K562 (cell line): Measurements from ENCODE around the gene FEZF1. TPM values are rescaled to one million over a fixed set of nuclear protein-coding genes. Genes with fewer than 3 reads are reported as not detected.

ENCODE experiments used
- ATAC-seq: fragments of 200-7000 bp; cut with Tn5 transposase; 3 replicates; pipeline ENCODE4 v1.9.1; 2020; ENCODE audit warnings: moderate library complexity
- BruUV-seq: library from RNA; stranded (reverse); fragments of 400-500 nt; replicated peaks from 2 replicates; lab custom pipeline; 2021; lab: Mats Ljungman, UMichigan
- CTCF ChIA-PET: fragments of 300-600 bp; formaldehyde crosslinking; extraction: SDS; loops from one replicate; lab custom pipeline; 2021; ENCODE audit warnings: low intra/inter-chr PET ratio; lab: Yijun Ruan, JAX
- POLR2A ChIA-PET: fragments of 300-600, 350-650 bp; sonication (Branson Sonifier 250); formaldehyde crosslinking; extraction: SDS; loops from one replicate; lab custom pipeline; 2021; ENCODE audit warnings: antibody characterized with exemption, inconsistent platforms; lab: Yijun Ruan, JAX
- DNase-seq, 4 experiments: peaks; one replicate each; pipeline versions ENCODE4 v3.0.0 to v3.0.0-alpha.2; 2011 to 2018; ENCODE audit warnings: low spot score in 3 of 4, mixed read lengths in 3 of 4; ENCODE audit errors: extremely low read depth in 1 of 4
- FAIRE-seq: peaks from 2 replicates; lab custom pipeline; 2011; peaks lifted over from hg19 to GRCh38; lab: Jason Lieb, UNC
- H2AFZ ChIP-seq: 2 replicates; pipeline ENCODE4 v1.6.0; 2011; ENCODE audit warnings: low read depth, low read length, control low read depth, inconsistent platforms
- H3K27ac ChIP-seq: fragments of 200-600 bp; 3 replicates; pipeline ENCODE4 v1.8.0; 2011; ENCODE audit warnings: low read depth, mild to moderate bottlenecking, control low read depth, inconsistent platforms, low read length, moderate library complexity, mixed read lengths; ENCODE audit errors: extremely low read depth
- H3K27me3 ChIP-seq, 2 experiments: fragments of 300-600 bp in 1 of 2; 2 replicates in 1 of 2; 3 replicates in 1 of 2; pipeline versions ENCODE4 v1.6.0 to v1.8.0; 2011; ENCODE audit warnings: inconsistent platforms in 2 of 2, low read length in 2 of 2, mild to moderate bottlenecking in 1 of 2, mixed read lengths in 1 of 2, moderate library complexity in 1 of 2; ENCODE audit not compliant: control insufficient read depth in 2 of 2, insufficient read depth in 2 of 2
- H3K36me3 ChIP-seq: fragments of 300-600 bp; 3 replicates; pipeline ENCODE4 v1.8.0; 2011; ENCODE audit warnings: mild to moderate bottlenecking, low read length, inconsistent platforms; ENCODE audit not compliant: control insufficient read depth, insufficient read depth
- H3K4me1 ChIP-seq, 2 experiments: fragments of 200-600 bp in 1 of 2; replicated peaks in 1 of 2; 2 replicates in 1 of 2; 3 replicates in 1 of 2; pipeline versions ENCODE4 v1.5.1 to v1.8.0; 2011; ENCODE audit warnings: inconsistent platforms in 2 of 2, low read length in 2 of 2, mild to moderate bottlenecking in 1 of 2, mixed read lengths in 1 of 2, moderate library complexity in 1 of 2; ENCODE audit not compliant: control insufficient read depth in 2 of 2, insufficient read depth in 2 of 2
- H3K4me2 ChIP-seq: 2 replicates; pipeline ENCODE4 v1.6.1; 2011; ENCODE audit warnings: low read length, control low read depth, inconsistent platforms, mixed read lengths; ENCODE audit not compliant: insufficient read depth
- H3K4me3 ChIP-seq: fragments of 200-600 bp; sonication (generic), shearing (Covaris generic); 2 replicates; pipeline ENCODE4 v1.5.1; 2016; ENCODE audit warnings: control low read depth, inconsistent platforms
- H3K79me2 ChIP-seq: fragments of 200-600 bp; 3 replicates; pipeline ENCODE4 v1.8.0; 2011; ENCODE audit warnings: low read length, inconsistent platforms; ENCODE audit not compliant: control insufficient read depth, insufficient read depth
- H3K9ac ChIP-seq, 2 experiments: 2 replicates each; pipeline versions ENCODE4 v1.6.0 to v1.6.1; 2011; ENCODE audit warnings: low read depth in 2 of 2, low read length in 2 of 2, control low read depth in 1 of 2, inconsistent platforms in 1 of 2, mild to moderate bottlenecking in 1 of 2, mixed read lengths in 1 of 2; ENCODE audit not compliant: insufficient read depth in 1 of 2
- H3K9me1 ChIP-seq: one replicate; pipeline ENCODE4 v1.6.0; 2011; ENCODE audit warnings: inconsistent platforms, mild to moderate bottlenecking, low read length, moderate library complexity; ENCODE audit not compliant: control insufficient read depth, insufficient read depth
- H3K9me3 ChIP-seq: replicated peaks from 2 replicates; pipeline ENCODE4 v1.5.1; 2011; ENCODE audit warnings: low read depth, low read length, inconsistent platforms; ENCODE audit not compliant: control insufficient read depth, insufficient read depth
- H4K20me1 ChIP-seq: replicated peaks from 2 replicates; pipeline ENCODE4 v1.6.1; 2011; ENCODE audit warnings: low read length, inconsistent platforms, mixed read lengths; ENCODE audit not compliant: control insufficient read depth, insufficient read depth
- IRF2 ChIP-seq: sonication (generic); formaldehyde crosslinking; IDR thresholded peaks from 2 replicates; pipeline ENCODE4 v1.8.1; 2022; ENCODE audit warnings: mild to moderate bottlenecking, missing genetic modification reagents
- NELFE ChIP-seq: IDR thresholded peaks from 2 replicates; pipeline ENCODE4 v1.6.1; 2011; ENCODE audit warnings: mild to moderate bottlenecking; ENCODE audit not compliant: insufficient read depth, insufficient read length
- RBM25 ChIP-seq: fragments of 200-400 bp; formaldehyde crosslinking; IDR thresholded peaks from 2 replicates; pipeline ENCODE4 v1.6.1; 2018; ENCODE audit warnings: low read length, low read depth, moderate library complexity; ENCODE audit not compliant: severe bottlenecking
- RFX5 ChIP-seq: IDR thresholded peaks from 2 replicates; pipeline ENCODE4 v1.6.1; 2011; ENCODE audit warnings: low read depth, mild to moderate bottlenecking, improper control_type of control experiment, low read length
- SMARCE1 ChIP-seq: fragments of 450-650 bp; IDR thresholded peaks from 2 replicates; pipeline ENCODE4 v1.7.1; 2016; ENCODE audit warnings: mild to moderate bottlenecking
- ZNF79 ChIP-seq: fragments of 250-450 bp; sonication (Bioruptor Pico); IDR thresholded peaks from 2 replicates; pipeline ENCODE4 v1.4.0; 2020; ENCODE audit warnings: low read depth, mild to moderate bottlenecking, moderate library complexity
- WGBS: fragments of 100-300 bp; shearing (Covaris generic); methylation state at CpG from one replicate; pipeline ENCODE4 v1.1.6; 2016; ENCODE audit warnings: low coverage, mixed read lengths; ENCODE audit not compliant: insufficient coverage; ENCODE audit errors: missing lambda C conversion rate; 5-methylcytosine and 5-hydroxymethylcytosine counted together
- in situ Hi-C: fragments of 300-500 bp; cut with MboI; formaldehyde crosslinking; loops from 4 replicates; pipeline ENCODE4 v1.15.0; 2018; ENCODE audit warnings: inconsistent platforms, mixed read lengths
- intact Hi-C: fragments of 100-400 bp; cut with micrococcal nuclease; formaldehyde crosslinking; loops from 2 replicates; pipeline ENCODE4 v1.14.2; 2022
- polyA plus RNA-seq, 8 experiments: library from polyadenylated mRNA; depleted of rRNA in 4 of 8; stranded (reverse) in 5 of 8; unstranded in 3 of 8; fragments of >200 nt; fragmentation: Nextera tagmentation in 2 of 8; fragmentation: Illumina TruSeq in 1 of 8; extraction: Ambion mirVana in 2 of 8; extraction: Trizol in 1 of 8; gene quantifications; 2 replicates each; pipeline versions ENCODE4 v1.2.1 to v1.2.3, GENCODE V29; 2011 to 2014; ENCODE audit warnings: inconsistent platforms in 1 of 8, missing spikeins in 1 of 8
- total RNA-seq, 7 experiments: library from RNA; depleted of rRNA in 6 of 7; stranded (reverse); fragments of >200 nt in 6 of 7; fragmentation: Illumina TruSeq in 2 of 7; extraction: Trizol in 2 of 7; gene quantifications; 2 replicates each; pipeline versions ENCODE4 v1.2.1 to v1.2.3, GENCODE V29; 2011 to 2021; ENCODE audit warnings: low replicate concordance in 1 of 7
- TF ChIP-seq, protein P1 (sequence below): fragments of 250-450 bp; sonication (Bioruptor Pico); IDR thresholded peaks from 2 replicates; pipeline ENCODE4 v1.8.0; 2022; ENCODE audit warnings: moderate library complexity, mild to moderate bottlenecking, inconsistent platforms
- TF ChIP-seq, protein P2 (sequence below): fragments of 250-450 bp; sonication (Bioruptor Pico); IDR thresholded peaks from 2 replicates; pipeline ENCODE4 v1.4.0; 2020; ENCODE audit warnings: mild to moderate bottlenecking, moderate library complexity, borderline replicate concordance
- TF ChIP-seq, protein P3 (sequence below): sonication (generic); formaldehyde crosslinking; IDR thresholded peaks from 2 replicates; pipeline ENCODE4 v1.8.0; 2022; ENCODE audit warnings: missing genetic modification reagents, mild to moderate bottlenecking, moderate library complexity, borderline replicate concordance
- TF ChIP-seq, protein P4 (sequence below): fragments of 450-650 bp; formaldehyde crosslinking; IDR thresholded peaks from 2 replicates; pipeline ENCODE4 v1.4.0; 2020; ENCODE audit warnings: mild to moderate bottlenecking

Gene FEZF1
- total and polyA plus RNA-seq, 9 of the 15 experiments (the other 6 are each of a cell fraction or from before 2014, with no cell fraction given), result not detected

DNA sequence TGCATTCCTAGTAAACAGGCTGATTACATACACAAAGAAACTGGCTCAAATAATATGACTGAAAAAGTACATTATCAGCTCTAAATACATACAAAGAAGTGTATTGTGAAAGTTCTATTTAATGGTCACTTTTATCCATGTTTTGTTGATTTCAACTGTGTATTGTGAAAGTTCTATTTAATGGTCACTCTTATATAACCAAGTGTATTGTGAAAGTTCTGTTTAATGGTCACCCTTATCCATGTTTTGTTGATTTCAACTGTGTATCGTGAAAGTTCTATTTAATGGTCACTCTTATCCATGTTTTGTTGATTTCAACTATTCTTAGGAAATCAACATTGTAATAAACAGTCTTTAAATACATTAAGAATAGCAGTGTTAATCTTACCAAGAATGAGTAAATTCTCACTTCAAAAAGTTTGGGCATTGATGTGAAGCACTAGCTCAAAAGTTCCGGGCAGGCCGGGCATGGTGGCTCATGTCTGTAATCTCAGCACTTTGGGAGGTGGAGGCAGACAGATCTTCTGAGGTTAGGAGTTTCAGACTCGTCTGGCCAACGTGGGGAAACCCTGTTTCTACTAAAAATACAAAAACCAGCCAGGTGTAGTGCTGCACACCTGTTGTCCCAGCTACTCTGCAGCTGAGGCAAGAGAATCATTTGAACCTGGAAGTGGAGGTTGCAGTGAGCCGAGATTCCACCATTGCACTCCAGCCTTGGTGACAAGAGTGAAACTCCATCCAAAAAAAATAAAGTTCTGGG lies 34.8 kb upstream of the FEZF1 start:
- H3K4me2 ChIP-seq, result no peak overlapping the region
- TF ChIP-seq RFX5, result no peak
- TF ChIP-seq IRF2 (CRISPR knock-in tag), result no peak
- TF ChIP-seq, protein P1, sequence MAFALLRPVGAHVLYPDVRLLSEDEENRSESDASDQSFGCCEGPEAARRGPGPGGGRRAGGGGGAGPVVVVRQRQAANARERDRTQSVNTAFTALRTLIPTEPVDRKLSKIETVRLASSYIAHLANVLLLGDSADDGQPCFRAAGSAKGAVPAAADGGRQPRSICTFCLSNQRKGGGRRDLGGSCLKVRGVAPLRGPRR (CRISPR knock-in tag), result no peak
- no peak for TF ChIP-seq RBM25
- no peak overlapping the region for H2AFZ ChIP-seq
- H3K4me1 ChIP-seq, result no peaks in the 10 kb centered on the region
- H3K36me3 ChIP-seq, result no peaks in the 10 kb centered on the region
- no peak overlapping the region for H3K4me3 ChIP-seq
- no peak for FAIRE-seq
- POLR2A ChIA-PET, result no interaction called here
- no peak overlapping the region for H3K9ac ChIP-seq
- ATAC-seq, result no peak
- no peaks in the 10 kb centered on the region for H3K79me2 ChIP-seq
- WGBS, result 2% methylated on average over 6 of the region's 6 CpGs
- no peaks in the 10 kb centered on the region for H3K9me1 ChIP-seq
- no TSS peak for BruUV-seq
- intact Hi-C loops, result no loop called here
- no peak overlapping the region for H3K27ac ChIP-seq
- CTCF ChIA-PET, result no interaction called here
- H3K27me3 ChIP-seq, result no peaks in the 10 kb centered on the region
- no peaks in the 10 kb centered on the region for H3K9me3 ChIP-seq
- DNase-seq, result no peak
- no peaks in the 10 kb centered on the region for H4K20me1 ChIP-seq
- in situ Hi-C loops, result no loop called here

DNA sequence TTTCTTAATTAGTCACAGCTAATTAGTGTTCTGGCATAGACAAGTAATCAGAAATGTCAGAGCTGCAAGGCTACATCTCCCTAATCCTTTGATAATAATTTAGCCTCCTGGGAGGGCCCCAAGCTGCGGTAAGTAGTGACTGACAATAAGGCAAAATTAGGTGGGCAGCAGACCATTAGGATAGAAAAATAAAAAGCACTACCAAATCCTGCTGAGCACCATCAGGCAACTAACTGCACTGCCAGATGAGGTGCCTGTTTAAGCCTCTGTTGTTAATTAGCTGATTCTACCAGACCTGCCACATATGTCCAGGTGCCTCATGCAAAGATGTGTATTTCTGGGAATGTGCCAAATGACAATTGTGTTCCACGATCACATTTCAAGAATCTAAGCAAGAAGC lies 32.5 kb upstream of the FEZF1 start:
- POLR2A ChIA-PET, result interaction anchor here (0.7 kb wide), 1 partner anchor 790 kb away, joined by 4 read pairs; no protein-coding TSS in a partner anchor
- DNase-seq (no peak), ATAC-seq (no peak), FAIRE-seq (no peak)
- H3K9ac ChIP-seq, result no peak overlapping the region
- H3K9me3 ChIP-seq, result no peaks in the 10 kb centered on the region
- no peaks in the 10 kb centered on the region for H3K79me2 ChIP-seq
- H3K27ac ChIP-seq, result no peak overlapping the region
- WGBS, result 2% methylated on average over 2 of the region's 2 CpGs
- in situ Hi-C loops (no loop called here), intact Hi-C loops (no loop called here)
- no peak overlapping the region for H2AFZ ChIP-seq
- H3K4me2 ChIP-seq, result no peak overlapping the region
- no peaks in the 10 kb centered on the region for H4K20me1 ChIP-seq
- no peaks in the 10 kb centered on the region for H3K9me1 ChIP-seq
- H3K36me3 ChIP-seq, result no peaks in the 10 kb centered on the region
- no peaks in the 10 kb centered on the region for H3K27me3 ChIP-seq
- CTCF ChIA-PET, result no interaction called here
- H3K4me3 ChIP-seq, result no peak overlapping the region
- no TSS peak for BruUV-seq
- no peaks in the 10 kb centered on the region for H3K4me1 ChIP-seq
- TF ChIP-seq, protein P2, sequence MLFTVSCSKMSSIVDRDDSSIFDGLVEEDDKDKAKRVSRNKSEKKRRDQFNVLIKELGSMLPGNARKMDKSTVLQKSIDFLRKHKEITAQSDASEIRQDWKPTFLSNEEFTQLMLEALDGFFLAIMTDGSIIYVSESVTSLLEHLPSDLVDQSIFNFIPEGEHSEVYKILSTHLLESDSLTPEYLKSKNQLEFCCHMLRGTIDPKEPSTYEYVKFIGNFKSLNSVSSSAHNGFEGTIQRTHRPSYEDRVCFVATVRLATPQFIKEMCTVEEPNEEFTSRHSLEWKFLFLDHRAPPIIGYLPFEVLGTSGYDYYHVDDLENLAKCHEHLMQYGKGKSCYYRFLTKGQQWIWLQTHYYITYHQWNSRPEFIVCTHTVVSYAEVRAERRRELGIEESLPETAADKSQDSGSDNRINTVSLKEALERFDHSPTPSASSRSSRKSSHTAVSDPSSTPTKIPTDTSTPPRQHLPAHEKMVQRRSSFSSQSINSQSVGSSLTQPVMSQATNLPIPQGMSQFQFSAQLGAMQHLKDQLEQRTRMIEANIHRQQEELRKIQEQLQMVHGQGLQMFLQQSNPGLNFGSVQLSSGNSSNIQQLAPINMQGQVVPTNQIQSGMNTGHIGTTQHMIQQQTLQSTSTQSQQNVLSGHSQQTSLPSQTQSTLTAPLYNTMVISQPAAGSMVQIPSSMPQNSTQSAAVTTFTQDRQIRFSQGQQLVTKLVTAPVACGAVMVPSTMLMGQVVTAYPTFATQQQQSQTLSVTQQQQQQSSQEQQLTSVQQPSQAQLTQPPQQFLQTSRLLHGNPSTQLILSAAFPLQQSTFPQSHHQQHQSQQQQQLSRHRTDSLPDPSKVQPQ (CRISPR knock-in tag), result no peak
- no peak for TF ChIP-seq NELFE
- TF ChIP-seq, protein P3, sequence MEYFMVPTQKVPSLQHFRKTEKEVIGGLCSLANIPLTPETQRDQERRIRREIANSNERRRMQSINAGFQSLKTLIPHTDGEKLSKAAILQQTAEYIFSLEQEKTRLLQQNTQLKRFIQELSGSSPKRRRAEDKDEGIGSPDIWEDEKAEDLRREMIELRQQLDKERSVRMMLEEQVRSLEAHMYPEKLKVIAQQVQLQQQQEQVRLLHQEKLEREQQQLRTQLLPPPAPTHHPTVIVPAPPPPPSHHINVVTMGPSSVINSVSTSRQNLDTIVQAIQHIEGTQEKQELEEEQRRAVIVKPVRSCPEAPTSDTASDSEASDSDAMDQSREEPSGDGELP, result no peak
- TF ChIP-seq, protein P4, sequence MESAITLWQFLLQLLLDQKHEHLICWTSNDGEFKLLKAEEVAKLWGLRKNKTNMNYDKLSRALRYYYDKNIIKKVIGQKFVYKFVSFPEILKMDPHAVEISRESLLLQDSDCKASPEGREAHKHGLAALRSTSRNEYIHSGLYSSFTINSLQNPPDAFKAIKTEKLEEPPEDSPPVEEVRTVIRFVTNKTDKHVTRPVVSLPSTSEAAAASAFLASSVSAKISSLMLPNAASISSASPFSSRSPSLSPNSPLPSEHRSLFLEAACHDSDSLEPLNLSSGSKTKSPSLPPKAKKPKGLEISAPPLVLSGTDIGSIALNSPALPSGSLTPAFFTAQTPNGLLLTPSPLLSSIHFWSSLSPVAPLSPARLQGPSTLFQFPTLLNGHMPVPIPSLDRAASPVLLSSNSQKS, result no peak
- TF ChIP-seq ZNF79 (CRISPR knock-in tag), result no peak
- TF ChIP-seq SMARCE1, result no peak
